Heart left ventricle (tissue), 16 donors: ENCODE measurements around the gene SRRM4. TPM values are rescaled to one million over a fixed set of nuclear protein-coding genes. Genes with fewer than 3 reads are reported as not detected.

Experiments
- ATAC-seq, 4 donors: fragments of 200-7000 bp; cut with Tn5 transposase; one replicate each; pipeline ENCODE4 v1.9.1; 2020 to 2022; ENCODE audit warnings: moderate library complexity in 4 of 4, mild to moderate bottlenecking in 3 of 4, moderate number of reproducible peaks in 1 of 4
- DNase-seq, 5 donors: peaks; one replicate each; pipeline ENCODE4 v3.0.0-alpha.2; 2020
- H3K27ac ChIP-seq, 12 donors: fragments of 200-600 bp; sonication (generic) in 4 of 12; one replicate each; pipeline versions ENCODE4 v1.5.0 to v1.8.0; 2016 to 2022; ENCODE audit warnings: mild to moderate bottlenecking in 2 of 12
- H3K27me3 ChIP-seq, 9 donors: fragments of 200-600 bp; sonication (generic) in 2 of 9; one replicate each; pipeline versions ENCODE4 v1.5.1 to v1.8.0; 2016 to 2022; ENCODE audit warnings: mild to moderate bottlenecking in 3 of 9
- H3K36me3 ChIP-seq, 9 donors: fragments of 200-600 bp; sonication (generic) in 2 of 9; one replicate each; pipeline versions ENCODE4 v1.5.0 to v1.8.0; 2018 to 2022; ENCODE audit warnings: mild to moderate bottlenecking in 2 of 9
- H3K4me1 ChIP-seq, 12 donors: fragments of 200-600 bp; sonication (generic) in 4 of 12; one replicate each; pipeline versions ENCODE4 v1.5.0 to v1.8.0; 2016 to 2022; ENCODE audit warnings: mild to moderate bottlenecking in 3 of 12
- H3K4me3 ChIP-seq, 12 donors: fragments of 200-600 bp; sonication (generic) in 4 of 12; one replicate each; pipeline versions ENCODE4 v1.5.0 to v1.8.0; 2017 to 2022; ENCODE audit warnings: mild to moderate bottlenecking in 9 of 12, moderate library complexity in 4 of 12
- H3K9me3 ChIP-seq, 12 donors: fragments of 200-600 bp; sonication (generic) in 4 of 12; one replicate each; pipeline versions ENCODE4 v1.5.0 to v1.8.0; 2016 to 2022; ENCODE audit warnings: mild to moderate bottlenecking in 1 of 12
- CTCF ChIP-seq, 12 donors: fragments of 200-600 bp; sonication (generic) in 4 of 12; IDR thresholded peaks; one replicate each; pipeline versions ENCODE4 v1.5.0 to v1.8.0; 2018 to 2022; ENCODE audit warnings: antibody characterized with exemption in 12 of 12, mild to moderate bottlenecking in 5 of 12
- POLR2A ChIP-seq, 2 donors: fragments of 450-650 bp; IDR thresholded peaks; one replicate each; pipeline ENCODE4 v1.6.1; 2017; ENCODE audit warnings: antibody characterized with exemption in 2 of 2, mild to moderate bottlenecking in 2 of 2, moderate library complexity in 2 of 2
- WGBS, 4 donors: extraction: QIAGEN DNeasy Blood & Tissue Kit in 2 of 4; methylation state at CpG; one replicate each; pipeline versions ENCODE4 v1.1.5 to v1.1.7; 2013 to 2018; 5-methylcytosine and 5-hydroxymethylcytosine counted together
- intact Hi-C, 10 donors: fragments of 100-400 bp; cut with DNase I; formaldehyde crosslinking; loops; one replicate each; pipeline versions ENCODE4 v1.11.1 to v1.14.2; 2022
- polyA plus RNA-seq, 2 donors: library from polyadenylated mRNA; stranded (reverse); fragments of 200-250 nt; gene quantifications; one replicate each; pipeline ENCODE4 v1.2.3, GENCODE V29; 2013
- total RNA-seq, 9 donors: library from RNA; depleted of rRNA in 2 of 9; stranded (reverse); fragments of >200 nt in 2 of 9; fragmentation: NEBNext Ultra II Directional in 3 of 9; extraction: Animal tissue kit (Norgen Biotek cat#: 25700) in 3 of 9; gene quantifications; one replicate each; pipeline versions ENCODE4 v1.1.0 to v1.2.4, GENCODE V29; 2016 to 2023
- donor health status: ischemic (EF 13 %, LVEDD 7.1; RV severe dilation, severe dysfunction).
- donor health status: healthy with polysubstance abuse.
- donor health status: DM: no; HTN: yes; CAD: no.
- donor health status: DM: no; HTN: no; CAD: no.
- donor health status: ischemic (EF 25% LVEDD 6.9; RV normal size, moderate dysfunction).
- donor health status: ischemic (EF 25% LVEDD 5.7; RV mildly dilated, moderate dysfunction).
- donor health status: healthy.
- donor health status: DM: yes; HTN: yes; CAD: no.
- donor health status: ischemic (EF 35%, LVEDD 5.7; RV mildly dilated, moderate dysfunction).
- donor health status: nonischemic (EF 11% LVEDD 7.7; RV severe dilation, severe dysfunction).
- donor health status: DM: yes; HTN: yes; CAD: no.
- donor health status: PGD.
- donor health status: ischemic (EF 29% LVEDD 5.4; RV normal size, mild dysfunction).
- donor health status: nonischemic (EF 23%, LVEDD 6.1; RV moderate dilation, normal function).

The SRRM4 gene
- total and polyA plus RNA-seq, 11 donors: 0.04 to 0.57 (median 0.27) TPM; not detected in 1

DNA sequence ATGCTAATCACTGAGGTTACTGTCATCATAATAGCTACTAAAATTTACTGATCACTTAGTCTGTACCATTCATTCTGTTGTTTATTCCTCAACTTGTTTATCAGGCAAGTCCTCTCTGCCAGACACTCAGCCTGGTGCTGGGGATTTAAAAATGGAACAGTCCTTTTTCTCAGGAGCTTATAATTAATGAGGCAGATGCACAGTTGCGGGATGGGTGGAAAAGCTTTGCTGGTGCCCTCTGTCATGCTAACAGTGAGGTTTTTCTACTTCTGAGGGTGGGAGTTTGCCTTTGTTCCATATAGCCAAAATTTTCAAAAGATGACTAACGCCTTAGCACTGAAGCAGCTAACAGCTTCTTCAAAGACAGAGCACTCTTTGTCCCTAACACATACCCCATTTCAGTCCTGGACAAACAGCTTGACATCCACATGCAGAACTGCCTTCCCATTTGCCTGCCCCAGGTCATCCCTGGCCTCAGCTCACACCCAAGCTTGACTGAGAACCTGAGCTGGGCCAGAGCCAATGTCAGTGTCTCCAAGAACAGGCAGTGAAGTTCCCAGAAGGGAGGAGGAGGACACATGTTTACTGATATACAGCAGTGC is 166.6 kb downstream of the SRRM4 start:
- Histone ChIP-seq H3K9me3 (peaks cover 0 to 24% (median 7%) of the 10 kb centered on the region in 12 donors), H3K4me3 (no peak overlapping the region), H3K4me1 (peaks cover 0 to 6% (median 0%) of the 10 kb centered on the region in 12 donors), H3K27me3 (peaks cover 0 to 3% (median 0%) of the 10 kb centered on the region in 9 donors), H3K27ac (no peak overlapping the region), H3K36me3 (no peaks in the 10 kb centered on the region)
- peak in 1 of 4 donors; percentile 37 for ATAC-seq
- TF ChIP-seq CTCF (IDR thresholded peaks at IDR 0.05) (no peak), POLR2A (IDR thresholded peaks at IDR 0.05) (no peak)
- 64 to 85% (median 74%) methylated on average over 2 of the region's 2 CpGs for WGBS, 4 donors
- intact Hi-C loops: no loop called here
- no peak for DNase-seq

GRCh38 chr12:119149270-119149669 is 167.9 kb downstream of the SRRM4 start:
- ATAC-seq (peak in 3 of 4 donors; percentile 34 to 63 (median 47)), DNase-seq (peak in 2 of 5 donors; percentile 25 to 48)
- H3K27ac ChIP-seq: peak overlapping the region in 1 of 12 donors; percentile 5
- H3K36me3 ChIP-seq: no peaks in the 10 kb centered on the region
- H3K9me3 ChIP-seq: peaks cover 0 to 24% (median 7%) of the 10 kb centered on the region in 12 donors
- no peak overlapping the region for H3K4me3 ChIP-seq
- intact Hi-C loops: no loop called here
- TF ChIP-seq CTCF (IDR thresholded peaks at IDR 0.05) (no peak), POLR2A (IDR thresholded peaks at IDR 0.05) (no peak)
- 75 to 87% (median 80%) methylated on average over 7 of the region's 7 CpGs for WGBS, 4 donors
- H3K4me1 ChIP-seq: peaks cover 0 to 6% (median 0%) of the 10 kb centered on the region in 12 donors
- H3K27me3 ChIP-seq: peaks cover 0 to 4% (median 0%) of the 10 kb centered on the region in 9 donors

- 87 to 98% (median 93%) methylated on average over 1 of the region's 1 CpG for WGBS, 4 donors
- intact Hi-C loops: no loop called here
- TF ChIP-seq CTCF (IDR thresholded peaks at IDR 0.05): no peak
- no peak for TF ChIP-seq POLR2A (IDR thresholded peaks at IDR 0.05)
- Histone ChIP-seq H3K27me3 (peaks cover 0 to 4% (median 0%) of the 10 kb centered on the region in 9 donors), H3K4me1 (peaks cover 0 to 10% (median 0%) of the 10 kb centered on the region in 12 donors), H3K4me3 (no peak overlapping the region), H3K9me3 (peaks cover 0 to 24% (median 7%) of the 10 kb centered on the region in 12 donors), H3K27ac (no peak overlapping the region), H3K36me3 (no peaks in the 10 kb centered on the region)
- ATAC-seq (no peak), DNase-seq (no peak)
Observed at GRCh38 chr12:119151445-119152026, 170.2 kb downstream of the SRRM4 start.
